SH-SY5Y (cell line): ENCODE results near the gene STAT3.

Source experiments
- GATA2 ChIP-seq: IDR thresholded peaks from 2 replicates; pipeline ENCODE4 v1.6.1; 2011; ENCODE audit warnings: mild to moderate bottlenecking, low read depth, low read length
- GATA3 ChIP-seq: IDR thresholded peaks from 2 replicates; pipeline ENCODE4 v1.6.1; 2011; ENCODE audit warnings: low read depth, mild to moderate bottlenecking, low read length, moderate library complexity

Gene STAT3

GRCh38 chr17:42414704-42415409 is 26.6 kb upstream of the STAT3 start:
- TF ChIP-seq GATA2 (no peak), GATA3 (no peak)

- TF ChIP-seq GATA2 (no peak), GATA3 (no peak)
Measured at GRCh38 chr17:42413464-42414040, 25.3 kb upstream of the STAT3 start.

GRCh38 chr17:42411905-42412679 is 23.9 kb upstream of the STAT3 start:
- no peak for TF ChIP-seq GATA2
- no peak for TF ChIP-seq GATA3

GRCh38 chr17:42411361-42411760 is 23.1 kb upstream of the STAT3 start:
- no peak for TF ChIP-seq GATA2
- TF ChIP-seq GATA3, result no peak

GRCh38 chr17:42410319-42410685 is 22.1 kb upstream of the STAT3 start:
- TF ChIP-seq GATA2 (no peak), GATA3 (no peak)

- no peak for TF ChIP-seq GATA3
- no peak for TF ChIP-seq GATA2
Measured at GRCh38 chr17:42409523-42410318, 21.5 kb upstream of the STAT3 start.

GRCh38 chr17:42408061-42408460 is 19.8 kb upstream of the STAT3 start:
- TF ChIP-seq GATA3 (no peak), GATA2 (no peak)

- no peak for TF ChIP-seq GATA3
- TF ChIP-seq GATA2, result no peak
Measured at GRCh38 chr17:42407289-42407836, 19.1 kb upstream of the STAT3 start.

- TF ChIP-seq GATA3, result no peak
- no peak for TF ChIP-seq GATA2
Measured at GRCh38 chr17:42406615-42407288, 18.5 kb upstream of the STAT3 start.

- no peak for TF ChIP-seq GATA3
- TF ChIP-seq GATA2, result no peak
Measured at GRCh38 chr17:42405963-42406495, 17.8 kb upstream of the STAT3 start.

- no peak for TF ChIP-seq GATA2
- no peak for TF ChIP-seq GATA3
Measured at GRCh38 chr17:42405076-42405475, 16.8 kb upstream of the STAT3 start.

- TF ChIP-seq GATA3 (no peak), GATA2 (no peak)
Measured at GRCh38 chr17:42404326-42405055, 16.2 kb upstream of the STAT3 start.
